SHP77 (cell line): ENCODE results near the gene SCYL3.
"Not testable (repeated sequence)": the region's sequence is repeated elsewhere in the genome, so short reads cannot be mapped to it uniquely, and the experiment has no call there.

ENCODE experiments used
- DNase-seq, 2 experiments: peaks; one replicate each; lab custom pipeline; 2025; lab: John Stamatoyannopoulos, UW

The SCYL3 gene

GRCh38 chr1:169814265-169814664 lies 79.4 kb downstream of the SCYL3 start:
- DNase-seq: no peak

GRCh38 chr1:169812131-169812530 lies 81.6 kb downstream of the SCYL3 start:
- DNase-seq: no peak

GRCh38 chr1:169811418-169812035 lies 82.2 kb downstream of the SCYL3 start:
- DNase-seq: not testable (repeated sequence)

DNA sequence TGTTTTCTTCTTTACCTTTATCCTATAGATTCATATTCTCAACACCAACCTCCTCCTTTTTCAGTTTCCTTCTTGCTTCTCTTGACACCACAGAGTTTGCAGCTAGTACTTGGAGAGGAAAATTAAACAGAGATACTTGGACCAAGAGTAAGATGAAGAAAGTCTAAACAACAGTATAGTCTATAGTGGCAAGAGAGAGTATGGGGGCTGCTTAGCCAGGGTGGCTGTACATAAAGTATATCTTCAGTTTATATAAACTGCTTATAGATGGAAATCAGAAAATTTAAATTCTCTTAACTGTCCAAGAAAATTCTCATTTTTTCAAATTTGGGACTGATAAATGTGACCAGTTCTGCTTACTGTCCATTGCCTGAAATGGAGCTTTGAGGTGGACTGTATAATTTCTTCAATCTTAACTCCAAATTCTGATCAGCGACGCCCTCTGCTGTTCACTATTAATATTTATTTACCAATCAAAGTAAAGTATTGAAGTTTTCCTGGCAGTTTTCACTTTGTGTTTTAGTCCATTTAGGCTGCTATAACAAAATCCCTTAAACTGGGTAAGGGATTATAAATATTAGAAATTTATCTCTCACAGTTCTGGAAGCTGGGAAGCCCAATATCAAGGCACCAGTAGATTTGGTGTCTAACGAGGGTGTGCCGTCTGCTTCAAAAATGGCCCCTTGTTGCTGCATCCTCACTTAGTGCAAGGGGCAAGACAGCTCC lies 84.2 kb downstream of the SCYL3 start:
- DNase-seq: peak in 1 of 2 experiments; percentile 4

DNA sequence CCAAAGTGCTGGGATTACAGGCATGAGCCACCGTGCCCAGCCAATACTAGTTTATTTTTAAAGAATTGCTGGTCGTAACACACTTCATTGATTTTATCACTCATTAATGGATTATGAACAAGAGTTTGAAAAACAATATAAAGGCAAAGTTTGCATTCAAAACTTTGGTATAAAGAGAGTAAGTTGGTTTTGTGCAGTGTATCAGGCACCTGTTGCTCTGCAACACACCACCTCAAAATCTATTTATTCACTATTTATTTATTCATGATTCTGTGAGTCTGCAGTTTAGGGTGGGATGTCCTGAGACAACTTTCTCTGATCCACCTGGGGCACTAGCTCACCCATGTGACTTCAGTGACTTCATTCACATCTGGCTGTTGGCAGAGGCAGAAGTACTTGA lies 88.8 kb downstream of the SCYL3 start:
- no peak for DNase-seq

DNA sequence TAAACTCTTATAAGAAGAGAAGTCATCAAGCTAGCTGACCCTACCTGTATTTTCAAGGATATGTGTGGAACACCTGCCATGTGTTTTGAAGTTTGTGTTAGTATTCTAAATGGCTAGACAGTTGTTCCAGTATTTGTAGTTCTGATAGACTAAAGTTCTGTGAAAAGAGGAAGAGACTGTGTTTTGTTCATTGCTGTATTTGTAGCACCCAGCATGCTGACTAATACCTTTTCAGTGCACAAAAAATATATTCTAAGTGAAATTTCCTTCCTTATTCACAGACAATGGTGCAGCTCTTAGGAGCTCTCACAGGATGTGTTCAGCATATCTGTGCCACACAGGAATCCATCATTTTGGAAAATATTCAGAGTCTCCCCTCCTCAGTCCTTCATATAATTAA lies 90.8 kb downstream of the SCYL3 start:
- no peak for DNase-seq
